HEK293 (cell line): ENCODE measurements around the gene DMAC2.

Experiments
- CTCF ChIA-PET: fragments of 350-600 bp; formaldehyde crosslinking; extraction: SDS; loops from one replicate; lab custom pipeline; 2021; ENCODE audit warnings: antibody characterized with exemption; lab: Yijun Ruan, JAX
- POLR2A ChIA-PET: fragments of 300-600 bp; formaldehyde crosslinking; extraction: SDS; loops from one replicate; lab custom pipeline; 2020; ENCODE audit warnings: antibody characterized with exemption, inconsistent platforms; lab: Yijun Ruan, JAX
- H3K27ac ChIP-seq: fragments of 200-500 bp; sonication (Bioruptor generic); 2 replicates; pipeline ENCODE4 v1.5.1; 2014; ENCODE audit warnings: low read depth, low read length, control low read depth, inconsistent platforms; ENCODE audit errors: extremely low read depth
- H3K36me3 ChIP-seq, 2 experiments: fragments of 200-500 bp in 1 of 2; sonication (Bioruptor generic) in 1 of 2; 1 replicate in 1 of 2; 2 replicates in 1 of 2; pipeline ENCODE4 v1.5.1; 2014 to 2017; ENCODE audit warnings: inconsistent platforms in 2 of 2, low read length in 2 of 2; ENCODE audit not compliant: control insufficient read depth in 2 of 2, insufficient read depth in 1 of 2
- H3K4me1 ChIP-seq: fragments of 200-500 bp; sonication (Bioruptor generic); 2 replicates; pipeline ENCODE4 v1.5.1; 2014; ENCODE audit warnings: mild to moderate bottlenecking, low read length, inconsistent platforms; ENCODE audit not compliant: control insufficient read depth, insufficient read depth
- H3K4me3 ChIP-seq: 2 replicates; pipeline ENCODE4 v1.5.1; 2011; ENCODE audit warnings: low read depth, mild to moderate bottlenecking, control low read depth, low read length, moderate library complexity
- H3K9me3 ChIP-seq: fragments of 200-500 bp; sonication (Bioruptor generic); 2 replicates; pipeline ENCODE4 v1.5.1; 2014; ENCODE audit warnings: low read depth, low read length, inconsistent platforms; ENCODE audit not compliant: control insufficient read depth, insufficient read depth
- MEIS1 ChIP-seq: sonication (generic); formaldehyde crosslinking; IDR thresholded peaks from 2 replicates; pipeline ENCODE4 v1.8.1; 2022; ENCODE audit warnings: missing genetic modification reagents, mild to moderate bottlenecking, borderline replicate concordance
- ZBTB21 ChIP-seq: fragments of 450-650 bp; formaldehyde crosslinking; IDR thresholded peaks from 2 replicates; pipeline ENCODE4 v1.5.1; 2017; ENCODE audit warnings: missing biosample characterization, missing genetic modification characterization
- ZNF112 ChIP-seq: fragments of 450-650 bp; formaldehyde crosslinking; IDR thresholded peaks from 2 replicates; pipeline ENCODE4 v1.5.0; 2017; ENCODE audit warnings: missing biosample characterization, missing genetic modification characterization
- ZNF140 ChIP-seq: fragments of 450-650 bp; formaldehyde crosslinking; IDR thresholded peaks from 2 replicates; pipeline ENCODE4 v1.5.1; 2016; ENCODE audit warnings: missing biosample characterization, missing genetic modification characterization
- ZNF148 ChIP-seq: fragments of 450-650 bp; formaldehyde crosslinking; IDR thresholded peaks from 2 replicates; pipeline ENCODE4 v1.5.0; 2017; ENCODE audit warnings: missing biosample characterization, missing genetic modification characterization, borderline replicate concordance
- ZNF16 ChIP-seq: fragments of 450-650 bp; formaldehyde crosslinking; IDR thresholded peaks from 2 replicates; pipeline ENCODE4 v1.5.1; 2016; ENCODE audit warnings: low read depth, missing biosample characterization, missing genetic modification characterization
- ZNF184 ChIP-seq: fragments of 450-650 bp; IDR thresholded peaks from 2 replicates; pipeline ENCODE4 v1.5.1; 2018; ENCODE audit warnings: missing biosample characterization, mild to moderate bottlenecking, missing genetic modification characterization
- ZNF292 ChIP-seq: fragments of 450-650 bp; formaldehyde crosslinking; IDR thresholded peaks from 2 replicates; pipeline ENCODE4 v1.5.1; 2016; ENCODE audit warnings: low read depth, missing biosample characterization, missing genetic modification characterization, borderline replicate concordance
- ZNF366 ChIP-seq: fragments of 450-650 bp; formaldehyde crosslinking; conservative IDR thresholded peaks from 2 replicates; pipeline ENCODE4 v1.5.1; 2016; ENCODE audit warnings: missing biosample characterization, missing genetic modification characterization
- ZNF398 ChIP-seq: fragments of 450-650 bp; formaldehyde crosslinking; IDR thresholded peaks from 2 replicates; pipeline ENCODE4 v1.5.1; 2017; ENCODE audit warnings: missing biosample characterization, missing genetic modification characterization
- ZNF514 ChIP-seq: fragments of 450-650 bp; formaldehyde crosslinking; IDR thresholded peaks from 2 replicates; pipeline ENCODE4 v1.5.1; 2016; ENCODE audit warnings: missing biosample characterization, missing genetic modification characterization
- ZNF664 ChIP-seq: fragments of 450-650 bp; formaldehyde crosslinking; IDR thresholded peaks from 2 replicates; pipeline ENCODE4 v1.5.1; 2016; ENCODE audit warnings: missing biosample characterization, missing genetic modification characterization
- ZNF701 ChIP-seq: fragments of 450-650 bp; formaldehyde crosslinking; IDR thresholded peaks from 2 replicates; pipeline ENCODE4 v1.5.1; 2016; ENCODE audit warnings: missing biosample characterization, missing genetic modification characterization
- ZNF704 ChIP-seq: fragments of 450-650 bp; formaldehyde crosslinking; IDR thresholded peaks from 2 replicates; pipeline ENCODE4 v1.5.1; 2016; ENCODE audit warnings: missing biosample characterization, missing genetic modification characterization
- TF ChIP-seq, protein P1 (sequence below): fragments of 450-650 bp; IDR thresholded peaks from 2 replicates; pipeline ENCODE4 v1.5.1; 2018; ENCODE audit warnings: missing biosample characterization, mild to moderate bottlenecking, missing genetic modification characterization
- TF ChIP-seq, protein P2 (sequence below): fragments of 450-650 bp; formaldehyde crosslinking; IDR thresholded peaks from 2 replicates; pipeline ENCODE4 v1.5.1; 2016; ENCODE audit warnings: missing biosample characterization, missing genetic modification characterization
- TF ChIP-seq, protein P3 (sequence below): fragments of 450-650 bp; formaldehyde crosslinking; IDR thresholded peaks from 2 replicates; pipeline ENCODE4 v1.5.1; 2016; ENCODE audit warnings: missing biosample characterization, missing genetic modification characterization
- TF ChIP-seq, protein P4 (sequence below): sonication (generic); formaldehyde crosslinking; IDR thresholded peaks from 2 replicates; pipeline ENCODE4 v1.8.1; 2022; ENCODE audit warnings: mild to moderate bottlenecking, moderate library complexity, missing genetic modification reagents

The DMAC2 gene

GRCh38 chr19:41478875-41479756, 39.4 kb upstream of the DMAC2 start (continued):
- TF ChIP-seq ZNF398 (tag by site-specific recombination) (no peak), ZNF292 (tag by site-specific recombination) (no peak)
- TF ChIP-seq, protein P1, sequence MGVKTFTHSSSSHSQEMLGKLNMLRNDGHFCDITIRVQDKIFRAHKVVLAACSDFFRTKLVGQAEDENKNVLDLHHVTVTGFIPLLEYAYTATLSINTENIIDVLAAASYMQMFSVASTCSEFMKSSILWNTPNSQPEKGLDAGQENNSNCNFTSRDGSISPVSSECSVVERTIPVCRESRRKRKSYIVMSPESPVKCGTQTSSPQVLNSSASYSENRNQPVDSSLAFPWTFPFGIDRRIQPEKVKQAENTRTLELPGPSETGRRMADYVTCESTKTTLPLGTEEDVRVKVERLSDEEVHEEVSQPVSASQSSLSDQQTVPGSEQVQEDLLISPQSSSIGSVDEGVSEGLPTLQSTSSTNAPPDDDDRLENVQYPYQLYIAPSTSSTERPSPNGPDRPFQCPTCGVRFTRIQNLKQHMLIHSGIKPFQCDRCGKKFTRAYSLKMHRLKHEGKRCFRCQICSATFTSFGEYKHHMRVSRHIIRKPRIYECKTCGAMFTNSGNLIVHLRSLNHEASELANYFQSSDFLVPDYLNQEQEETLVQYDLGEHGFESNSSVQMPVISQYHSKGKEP = no peak
- TF ChIP-seq, protein P2, sequence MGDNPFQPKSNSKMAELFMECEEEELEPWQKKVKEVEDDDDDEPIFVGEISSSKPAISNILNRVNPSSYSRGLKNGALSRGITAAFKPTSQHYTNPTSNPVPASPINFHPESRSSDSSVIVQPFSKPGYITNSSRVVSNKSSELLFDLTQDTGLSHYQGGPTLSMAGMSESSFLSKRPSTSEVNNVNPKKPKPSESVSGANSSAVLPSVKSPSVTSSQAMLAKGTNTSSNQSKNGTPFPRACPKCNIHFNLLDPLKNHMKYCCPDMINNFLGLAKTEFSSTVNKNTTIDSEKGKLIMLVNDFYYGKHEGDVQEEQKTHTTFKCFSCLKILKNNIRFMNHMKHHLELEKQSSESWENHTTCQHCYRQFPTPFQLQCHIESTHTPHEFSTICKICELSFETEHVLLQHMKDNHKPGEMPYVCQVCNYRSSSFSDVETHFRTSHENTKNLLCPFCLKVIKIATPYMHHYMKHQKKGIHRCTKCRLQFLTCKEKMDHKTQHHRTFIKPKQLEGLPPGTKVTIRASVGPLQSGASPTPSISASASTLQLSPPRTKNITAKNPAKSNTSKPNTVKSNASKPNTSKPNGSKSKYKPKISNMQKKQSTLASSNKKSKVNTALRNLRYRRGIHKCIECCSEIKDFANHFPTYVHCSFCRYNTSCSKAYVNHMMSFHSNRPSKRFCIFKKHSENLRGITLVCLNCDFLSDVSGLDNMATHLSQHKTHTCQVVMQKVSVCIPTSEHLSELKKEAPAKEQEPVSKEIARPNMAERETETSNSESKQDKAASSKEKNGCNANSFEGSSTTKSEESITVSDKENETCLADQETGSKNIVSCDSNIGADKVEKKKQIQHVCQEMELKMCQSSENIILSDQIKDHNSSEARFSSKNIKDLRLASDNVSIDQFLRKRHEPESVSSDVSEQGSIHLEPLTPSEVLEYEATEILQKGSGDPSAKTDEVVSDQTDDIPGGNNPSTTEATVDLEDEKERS = no peak

DNA sequence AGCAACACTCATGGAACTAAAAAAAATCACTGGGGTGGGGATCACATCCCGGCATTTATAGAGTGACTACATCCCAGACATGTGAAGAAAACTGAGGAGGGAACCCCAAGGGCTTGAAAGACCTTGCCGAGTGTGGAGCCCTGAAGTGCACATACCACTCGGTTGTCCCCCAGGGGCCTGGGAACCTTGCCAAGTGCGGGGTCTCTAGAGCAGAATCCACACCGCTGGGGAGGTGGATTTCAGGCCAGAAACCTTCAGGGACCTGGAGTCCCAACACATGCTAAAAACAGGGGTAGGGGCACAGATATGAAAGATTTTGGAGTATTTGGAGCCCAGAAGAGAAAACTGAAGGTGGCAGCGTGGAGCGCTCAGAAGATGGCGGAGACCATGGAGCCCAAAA, 38.5 kb upstream of the DMAC2 start:
- Histone ChIP-seq H3K36me3 (no peaks in the 10 kb centered on the region), H3K4me3 (no peak overlapping the region), H3K9me3 (no peaks in the 10 kb centered on the region; the same call in 1 of the 2 replicates), H3K27ac (no peak overlapping the region), H3K4me1 (no peaks in the 10 kb centered on the region)
- ChIA-PET POLR2A (interaction anchor here (0.6 kb wide), 1 partner anchor 848 kb away, joined by 4 read pairs; no protein-coding TSS in a partner anchor), CTCF (interaction anchor here (3.7 kb wide), 1 partner anchor 29 kb away, joined by 18 read pairs; no protein-coding TSS in a partner anchor)
- TF ChIP-seq ZBTB21 (no peak), ZNF366 (tag by site-specific recombination) (no peak)
- TF ChIP-seq, protein P3, sequence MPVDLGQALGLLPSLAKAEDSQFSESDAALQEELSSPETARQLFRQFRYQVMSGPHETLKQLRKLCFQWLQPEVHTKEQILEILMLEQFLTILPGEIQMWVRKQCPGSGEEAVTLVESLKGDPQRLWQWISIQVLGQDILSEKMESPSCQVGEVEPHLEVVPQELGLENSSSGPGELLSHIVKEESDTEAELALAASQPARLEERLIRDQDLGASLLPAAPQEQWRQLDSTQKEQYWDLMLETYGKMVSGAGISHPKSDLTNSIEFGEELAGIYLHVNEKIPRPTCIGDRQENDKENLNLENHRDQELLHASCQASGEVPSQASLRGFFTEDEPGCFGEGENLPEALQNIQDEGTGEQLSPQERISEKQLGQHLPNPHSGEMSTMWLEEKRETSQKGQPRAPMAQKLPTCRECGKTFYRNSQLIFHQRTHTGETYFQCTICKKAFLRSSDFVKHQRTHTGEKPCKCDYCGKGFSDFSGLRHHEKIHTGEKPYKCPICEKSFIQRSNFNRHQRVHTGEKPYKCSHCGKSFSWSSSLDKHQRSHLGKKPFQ = no peak

GRCh38 chr19:41476583-41476982, 36.9 kb upstream of the DMAC2 start:
- Histone ChIP-seq H3K9me3 (no peaks in the 10 kb centered on the region; the same call in 1 of the 2 replicates), H3K27ac (no peak overlapping the region), H3K4me3 (no peak overlapping the region), H3K36me3 (no peaks in the 10 kb centered on the region), H3K4me1 (no peaks in the 10 kb centered on the region)
- ChIA-PET CTCF (interaction anchor here (1.0 to 3.7 kb wide), 2 partner anchors 27 to 87 kb away, joined by 3 to 18 read pairs; no protein-coding TSS in a partner anchor), POLR2A (no interaction called here)
- TF ChIP-seq ZNF148 = no peak
- TF ChIP-seq MEIS1 (CRISPR knock-in tag) = no peak
- TF ChIP-seq ZNF514 (tag by site-specific recombination) = no peak
- no peak for TF ChIP-seq ZNF664 (tag by site-specific recombination)
- TF ChIP-seq ZNF112 (tag by site-specific recombination) = no peak
- TF ChIP-seq ZNF16 = no peak
- no peak for TF ChIP-seq ZNF701 (tag by site-specific recombination)
- TF ChIP-seq, protein P4, sequence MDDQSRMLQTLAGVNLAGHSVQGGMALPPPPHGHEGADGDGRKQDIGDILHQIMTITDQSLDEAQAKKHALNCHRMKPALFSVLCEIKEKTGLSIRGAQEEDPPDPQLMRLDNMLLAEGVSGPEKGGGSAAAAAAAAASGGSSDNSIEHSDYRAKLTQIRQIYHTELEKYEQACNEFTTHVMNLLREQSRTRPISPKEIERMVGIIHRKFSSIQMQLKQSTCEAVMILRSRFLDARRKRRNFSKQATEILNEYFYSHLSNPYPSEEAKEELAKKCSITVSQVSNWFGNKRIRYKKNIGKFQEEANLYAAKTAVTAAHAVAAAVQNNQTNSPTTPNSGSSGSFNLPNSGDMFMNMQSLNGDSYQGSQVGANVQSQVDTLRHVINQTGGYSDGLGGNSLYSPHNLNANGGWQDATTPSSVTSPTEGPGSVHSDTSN (CRISPR knock-in tag) = no peak
- no peak for TF ChIP-seq ZNF140
- TF ChIP-seq ZNF704 (tag by site-specific recombination) = no peak
- no peak for TF ChIP-seq ZNF184 (tag by site-specific recombination)
